Body of pancreas (tissue), 4 donors: Measurements from ENCODE around the gene TRAK2.

Experiments used
- POLR2A ChIP-seq, 3 donors: fragments of 450-650 bp; IDR thresholded peaks; one replicate each; pipeline ENCODE4 v1.6.1; 2016; ENCODE audit warnings: antibody characterized with exemption in 3 of 3, mild to moderate bottlenecking in 2 of 3
- TF ChIP-seq, protein P1 (sequence below), 7 experiments: fragments of 450-650 bp in 4 of 7; fragments of 200-600 bp in 3 of 7; sonication (generic) in 3 of 7; IDR thresholded peaks; one replicate each; pipeline ENCODE4 v1.5.1; 2016 to 2019; ENCODE audit warnings: antibody characterized with exemption in 7 of 7

DNA sequence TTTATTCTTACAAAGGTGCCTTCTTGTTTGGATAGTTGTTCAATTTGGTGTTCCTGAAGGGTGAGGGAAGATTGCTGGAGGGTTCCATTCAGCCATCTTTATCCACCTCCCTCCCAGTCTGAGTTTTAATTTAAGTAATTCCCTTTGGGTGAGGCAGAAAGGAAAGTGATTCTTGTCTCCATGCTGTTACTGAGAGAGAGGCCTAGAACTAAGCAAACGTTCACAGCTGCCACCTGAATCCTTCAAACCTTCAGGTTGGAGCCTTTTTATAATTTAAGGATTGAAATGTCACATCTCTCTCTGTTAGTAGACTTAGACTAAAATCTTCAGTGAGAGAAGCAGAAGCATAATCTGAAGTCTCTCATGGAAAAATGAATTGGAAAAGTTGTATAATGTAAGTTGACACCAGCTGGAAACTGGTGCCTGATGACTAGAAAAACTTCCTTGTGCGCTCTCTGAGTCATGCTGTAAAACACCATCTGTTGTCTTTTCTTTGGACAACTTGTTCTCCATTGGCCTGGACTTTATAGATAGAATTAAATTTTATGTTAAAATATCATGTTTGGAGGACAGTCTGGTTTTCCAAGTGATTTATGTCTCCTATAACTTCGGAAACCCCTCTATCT, 14.9 kb upstream of the TRAK2 start:
- TF ChIP-seq, protein P1, sequence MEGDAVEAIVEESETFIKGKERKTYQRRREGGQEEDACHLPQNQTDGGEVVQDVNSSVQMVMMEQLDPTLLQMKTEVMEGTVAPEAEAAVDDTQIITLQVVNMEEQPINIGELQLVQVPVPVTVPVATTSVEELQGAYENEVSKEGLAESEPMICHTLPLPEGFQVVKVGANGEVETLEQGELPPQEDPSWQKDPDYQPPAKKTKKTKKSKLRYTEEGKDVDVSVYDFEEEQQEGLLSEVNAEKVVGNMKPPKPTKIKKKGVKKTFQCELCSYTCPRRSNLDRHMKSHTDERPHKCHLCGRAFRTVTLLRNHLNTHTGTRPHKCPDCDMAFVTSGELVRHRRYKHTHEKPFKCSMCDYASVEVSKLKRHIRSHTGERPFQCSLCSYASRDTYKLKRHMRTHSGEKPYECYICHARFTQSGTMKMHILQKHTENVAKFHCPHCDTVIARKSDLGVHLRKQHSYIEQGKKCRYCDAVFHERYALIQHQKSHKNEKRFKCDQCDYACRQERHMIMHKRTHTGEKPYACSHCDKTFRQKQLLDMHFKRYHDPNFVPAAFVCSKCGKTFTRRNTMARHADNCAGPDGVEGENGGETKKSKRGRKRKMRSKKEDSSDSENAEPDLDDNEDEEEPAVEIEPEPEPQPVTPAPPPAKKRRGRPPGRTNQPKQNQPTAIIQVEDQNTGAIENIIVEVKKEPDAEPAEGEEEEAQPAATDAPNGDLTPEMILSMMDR (IDR thresholded peaks at IDR 0.05), result no peak
- no peak for TF ChIP-seq POLR2A (IDR thresholded peaks at IDR 0.05)
